HCT116 (cell line): ENCODE data around the gene PIBF1. TPM values are rescaled to one million over a fixed set of nuclear protein-coding genes. Genes with fewer than 3 reads are reported as not detected.

Experiments
- ATAC-seq: fragments of 200-7000 bp; cut with Tn5 transposase; 2 replicates; pipeline ENCODE4 v1.9.1; 2020; ENCODE audit warnings: mild to moderate bottlenecking, moderate library complexity
- BruUV-seq: library from RNA; stranded (reverse); fragments of 400-500 nt; replicated peaks from 2 replicates; lab custom pipeline; 2021; lab: Mats Ljungman, UMichigan
- CTCF ChIA-PET: fragments of 300-600 bp; sonication (Branson Sonifier 250); formaldehyde crosslinking; loops from one replicate; lab custom pipeline; 2021; ENCODE audit warnings: antibody characterized with exemption; lab: Charles Lee
- POLR2A ChIA-PET: fragments of 300-600, 350-600 bp; sonication (Branson Sonifier 250); formaldehyde crosslinking; loops from one replicate; lab custom pipeline; 2021; ENCODE audit warnings: antibody characterized with exemption; lab: Charles Lee
- RAD21 ChIA-PET, 2 experiments: fragments of 300-600 bp; sonication (Branson Sonifier 250); formaldehyde crosslinking; loops; one replicate each; lab custom pipeline; 2023; ENCODE audit warnings: low total read pairs in 2 of 2; ENCODE audit not compliant: uncharacterized antibody in 2 of 2, unreplicated experiment in 2 of 2, low non-redundant PET in 1 of 2; lab: Charles Lee
- DNase-seq: peaks from one replicate; pipeline ENCODE4 v3.0.0-alpha.2; 2010; ENCODE audit warnings: low read depth, low spot score
- H2AFZ ChIP-seq: fragments of 200-600 bp; shearing (Covaris generic), sonication (generic); 2 replicates; pipeline ENCODE4 v1.6.1; 2017; ENCODE audit warnings: low read depth, mixed run types, mixed read lengths, antibody characterized with exemption, low read length; ENCODE audit not compliant: poor library complexity, severe bottlenecking
- H3K27ac ChIP-seq: 2 replicates; pipeline ENCODE4 v1.5.1; 2012; ENCODE audit warnings: low read depth, low read length
- H3K27me3 ChIP-seq: fragments of 200-600 bp; sonication (generic); 2 replicates; pipeline ENCODE4 v1.6.1; 2016; ENCODE audit warnings: mixed run types, low read length, mixed read lengths; ENCODE audit not compliant: insufficient read depth
- H3K36me3 ChIP-seq, 2 experiments: fragments of 200-500 bp in 1 of 2; fragments of 200-600 bp in 1 of 2; sonication (Bioruptor generic) in 1 of 2; sonication (generic) in 1 of 2; 2 replicates each; pipeline versions ENCODE4 v1.5.1 to v1.6.1; 2014 to 2016; ENCODE audit warnings: low read length in 2 of 2, inconsistent platforms in 1 of 2, mixed read lengths in 1 of 2, mixed run types in 1 of 2; ENCODE audit not compliant: insufficient read depth in 2 of 2, control insufficient read depth in 1 of 2
- H3K4me1 ChIP-seq, 2 experiments: fragments of 200-600 bp in 1 of 2; sonication (generic) in 1 of 2; 2 replicates each; pipeline versions ENCODE4 v1.5.1 to v1.6.1; 2012 to 2017; ENCODE audit warnings: low read length in 2 of 2, inconsistent platforms in 1 of 2, mild to moderate bottlenecking in 1 of 2, mixed read lengths in 1 of 2, mixed run types in 1 of 2, moderate library complexity in 1 of 2; ENCODE audit not compliant: insufficient read depth in 2 of 2, control insufficient read depth in 1 of 2
- H3K4me2 ChIP-seq: fragments of 200-600 bp; sonication (generic); 2 replicates; pipeline ENCODE4 v1.6.1; 2017; ENCODE audit warnings: mixed run types, low read length, mixed read lengths
- H3K4me3 ChIP-seq, 2 experiments: fragments of 200-600 bp in 1 of 2; sonication (generic) in 1 of 2; replicated peaks in 1 of 2; 2 replicates each; pipeline ENCODE4 v1.5.1; 2011 to 2016; ENCODE audit warnings: low read length in 2 of 2, control low read depth in 1 of 2, low read depth in 1 of 2, mild to moderate bottlenecking in 1 of 2, mixed read lengths in 1 of 2, mixed run types in 1 of 2
- H3K79me2 ChIP-seq: fragments of 200-600 bp; sonication (generic); 2 replicates; pipeline ENCODE4 v1.6.1; 2017; ENCODE audit warnings: mild to moderate bottlenecking, mixed run types, low read length, moderate library complexity, mixed read lengths; ENCODE audit not compliant: insufficient read depth
- H3K9ac ChIP-seq: fragments of 200-600 bp; sonication (generic); 2 replicates; pipeline ENCODE4 v1.6.1; 2016; ENCODE audit warnings: low read length, mixed read lengths
- H3K9me2 ChIP-seq: fragments of 200-600 bp; sonication (generic), shearing (Covaris generic); 2 replicates; pipeline ENCODE4 v1.6.1; 2017; ENCODE audit warnings: mixed run types, mild to moderate bottlenecking, moderate library complexity; ENCODE audit not compliant: insufficient read depth
- H3K9me3 ChIP-seq, 2 experiments: fragments of 200-500 bp in 1 of 2; fragments of 200-600 bp in 1 of 2; sonication (Bioruptor generic) in 1 of 2; sonication (generic) in 1 of 2; 2 replicates each; pipeline ENCODE4 v1.6.1; 2014 to 2017; ENCODE audit warnings: low read length in 2 of 2, mixed read lengths in 2 of 2, inconsistent platforms in 1 of 2, low read depth in 1 of 2, mild to moderate bottlenecking in 1 of 2, mixed run types in 1 of 2, moderate library complexity in 1 of 2; ENCODE audit not compliant: control insufficient read depth in 1 of 2, insufficient read depth in 1 of 2
- H4K20me1 ChIP-seq: fragments of 200-600 bp; sonication (generic), shearing (Covaris generic); 2 replicates; pipeline ENCODE4 v1.6.1; 2017; ENCODE audit warnings: mixed run types, mild to moderate bottlenecking, moderate library complexity; ENCODE audit not compliant: insufficient read depth
- CBX3 ChIP-seq: IDR thresholded peaks from 2 replicates; pipeline ENCODE4 v1.6.1; 2012; ENCODE audit warnings: low read depth
- CTCF ChIP-seq, 3 experiments: fragments of 200-600 bp in 1 of 3; sonication (generic) in 1 of 3; IDR thresholded peaks in 2 of 3; conservative IDR thresholded peaks in 1 of 3; 2 replicates each; pipeline ENCODE4 v1.5.1; 2012 to 2017; ENCODE audit warnings: low read depth in 2 of 3, low read length in 2 of 3, antibody characterized with exemption in 1 of 3, borderline replicate concordance in 1 of 3, control low read depth in 1 of 3, mild to moderate bottlenecking in 1 of 3, mixed read lengths in 1 of 3, mixed run types in 1 of 3, moderate library complexity in 1 of 3; ENCODE audit not compliant: insufficient read depth in 1 of 3
- EZH2phosphoT487 ChIP-seq: fragments of 200-600 bp; IDR thresholded peaks from 2 replicates; pipeline ENCODE4 v1.6.1; 2018; ENCODE audit warnings: antibody characterized with exemption, borderline replicate concordance
- FOSL1 ChIP-seq: IDR thresholded peaks from 2 replicates; pipeline ENCODE4 v1.6.1; 2012; ENCODE audit warnings: low read depth
- POLR2A ChIP-seq: IDR thresholded peaks from 2 replicates; pipeline ENCODE4 v1.7.0; 2011; ENCODE audit warnings: borderline replicate concordance; ENCODE audit not compliant: insufficient read depth, insufficient read length; ENCODE audit errors: extremely low read depth
- POLR2AphosphoS5 ChIP-seq: IDR thresholded peaks from 2 replicates; pipeline ENCODE4 v1.6.1; 2011; ENCODE audit warnings: mild to moderate bottlenecking, low read depth, low read length, moderate library complexity
- REST ChIP-seq: IDR thresholded peaks from 2 replicates; pipeline ENCODE4 v1.6.1; 2012; ENCODE audit warnings: low read depth
- TCF7L2 ChIP-seq: IDR thresholded peaks from 2 replicates; pipeline ENCODE4 v1.7.0; 2011; ENCODE audit warnings: borderline replicate concordance, inconsistent platforms; ENCODE audit not compliant: insufficient read depth, insufficient read length; ENCODE audit errors: extremely low read depth
- YY1 ChIP-seq: IDR thresholded peaks from 2 replicates; pipeline ENCODE4 v1.6.1; 2011; ENCODE audit warnings: low read length, low read depth, moderate library complexity, mild to moderate bottlenecking; ENCODE audit not compliant: insufficient replicate concordance; ENCODE audit errors: extremely low read depth
- intact Hi-C: fragments of 100-400 bp; cut with micrococcal nuclease; formaldehyde crosslinking; loops from 2 replicates; pipeline ENCODE4 v1.10.0; 2022
- total RNA-seq: library from RNA; stranded (reverse); gene quantifications from one replicate; pipeline ENCODE4 v1.2.1, GENCODE V29; 2021; ENCODE audit not compliant: unreplicated experiment

PIBF1 gene
- total RNA-seq, 1 experiment from 2014 or later = 21.1 TPM

GRCh38 chr13:72990953-72991352, 209.0 kb downstream of the PIBF1 start:
- ATAC-seq (no peak), DNase-seq (no peak)
- TF ChIP-seq POLR2A = no peak
- no peak for TF ChIP-seq TCF7L2
- TF ChIP-seq CBX3 = no peak
- TF ChIP-seq YY1 = no peak
- no peak for TF ChIP-seq FOSL1
- no peak for TF ChIP-seq REST
- no peak for TF ChIP-seq EZH2phosphoT487
- TF ChIP-seq POLR2AphosphoS5 = no peak
- TF ChIP-seq CTCF (IDR thresholded peaks at IDR 0.05 in 2 of 3, conservative IDR thresholded peaks at IDR 0.05 in 1 of 3; ENCODE audit: borderline replicate concordance in 1 of 3, insufficient read depth in 1 of 3, low read depth in 2 of 3, low read length in 2 of 3) = no peak
- POLR2A ChIA-PET = no interaction called here
- CTCF ChIA-PET = no interaction called here
- Histone ChIP-seq H3K9me3 (no peaks in the 10 kb centered on the region), H3K4me1 (no peaks in the 10 kb centered on the region), H3K79me2 (no peaks in the 10 kb centered on the region), H4K20me1 (no peaks in the 10 kb centered on the region), H3K9me2 (no peaks in the 10 kb centered on the region), H3K9ac (no peak overlapping the region), H3K4me2 (no peak overlapping the region), H3K27ac (no peak overlapping the region), H3K4me3 (no peak overlapping the region), H2AFZ (no peak overlapping the region), H3K27me3 (no peaks in the 10 kb centered on the region), H3K36me3 (no peaks in the 10 kb centered on the region)
- RAD21 ChIA-PET = no interaction called here
- intact Hi-C loops = no loop called here
- no TSS peak for BruUV-seq
